ENCODE data around the gene EXOG. TPM values are rescaled to one million over a fixed set of nuclear protein-coding genes. Genes with fewer than 3 reads are reported as not detected.

Gene EXOG
- total and polyA plus RNA-seq, 4 donors: 5.8 to 17.2 (median 12.6) TPM

DNA sequence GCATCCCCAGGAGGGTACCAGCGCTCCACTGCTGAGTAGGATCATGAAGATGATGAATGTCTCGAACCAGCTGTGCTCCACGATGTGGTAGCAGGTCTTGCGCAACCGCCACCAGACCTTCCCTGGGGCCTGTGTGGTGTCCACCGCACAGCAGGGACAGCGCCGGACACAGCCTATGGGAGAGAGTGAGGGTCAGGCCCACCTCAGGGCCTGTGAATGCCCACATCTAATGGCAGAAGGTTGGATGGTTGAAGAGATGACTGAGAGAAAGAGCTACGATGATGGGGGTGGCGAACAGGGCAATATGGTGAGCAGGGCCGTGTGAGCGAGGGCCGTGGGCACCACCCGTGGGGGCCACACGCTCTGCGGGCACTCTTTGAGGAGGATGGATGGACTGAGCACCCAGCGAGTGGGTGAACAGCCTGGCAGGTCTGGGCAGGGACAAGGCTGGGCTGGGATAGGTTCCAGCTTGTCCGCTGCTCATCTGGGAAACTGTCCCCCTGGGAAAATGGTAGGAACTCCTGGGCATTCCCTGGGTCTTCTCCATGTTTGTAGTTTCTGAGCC is 79.2 kb downstream of the EXOG start:
- Histone ChIP-seq H3K36me3 (ENCODE audit: control insufficient read depth in 1 of 2, insufficient read depth in 2 of 2, low read length in 1 of 2) (no peaks in the 10 kb centered on the region), H3K4me1 (ENCODE audit: control insufficient read depth in 1 of 2, insufficient read depth in 2 of 2, low read length in 2 of 2) (no peaks in the 10 kb centered on the region), H3K27ac (ENCODE audit: low read depth in 1 of 2, low read length in 2 of 2) (no peak overlapping the region), H3K27me3 (ENCODE audit: control insufficient read depth in 1 of 2, insufficient read depth in 2 of 2, low read length in 1 of 2) (no peaks in the 10 kb centered on the region), H3K9me3 (ENCODE audit: control insufficient read depth, low read length) (no peaks in the 10 kb centered on the region), H3K4me3 (ENCODE audit: low read length in 2 of 2) (no peak overlapping the region)
- 87 to 89% methylated on average over 18 of the region's 18 CpGs for WGBS, 2 donors
- intact Hi-C loops (cut with DNase I): no loop called here
- DNase-seq: no peak
- ATAC-seq (ENCODE audit: low FRiP score): no peak

Other genes with a start within 250 kb of the EXOG start
- 1 to 10 TPM; 1.1 to 1.3 TPM for gene SLC22A13, start 230.5 kb upstream of the EXOG start, total RNA-seq
- not detected for gene SLC22A13, start 230.5 kb upstream of the EXOG start, polyA plus RNA-seq
- gene SLC22A14, start 214.0 kb upstream of the EXOG start, total RNA-seq: under 1 TPM; 0.42 to 0.49 TPM
- under 1 TPM in 1 of 2 donors, not detected in 1; 0.18 TPM for gene SLC22A14, start 214.0 kb upstream of the EXOG start, polyA plus RNA-seq
- 1 to 10 TPM; 2.2 to 6.2 TPM for gene XYLB, start 149.6 kb upstream of the EXOG start, total RNA-seq
- gene XYLB, start 149.6 kb upstream of the EXOG start, polyA plus RNA-seq: 1 to 10 TPM in 1 of 2 donors, under 1 TPM in 1; 0.15 to 1.0 TPM
- 1 to 10 TPM; 4.0 to 8.2 TPM for gene ACVR2B, start 42.5 kb upstream of the EXOG start, total RNA-seq
- gene ACVR2B, start 42.5 kb upstream of the EXOG start, polyA plus RNA-seq: under 1 TPM; 0.38 to 0.61 TPM
- gene SCN5A, start 153.3 kb downstream of the EXOG start, total RNA-seq: 1 to 10 TPM in 1 of 2 donors, under 1 TPM in 1; 0.45 to 2.0 TPM
- under 1 TPM; 0.38 to 0.77 TPM for gene SCN5A, start 153.3 kb downstream of the EXOG start, polyA plus RNA-seq